ENCODE measurements around the gene DDX54.
"Not testable (repeated sequence)": the region's sequence is repeated elsewhere in the genome, so short reads cannot be mapped to it uniquely, and the experiment has no call there.

DDX54 gene

GRCh38 chr12:113119980-113120669 lies 65.2 kb downstream of the DDX54 start:
- no peak for TF ChIP-seq CTCF (conservative IDR thresholded peaks at IDR 0.05; ENCODE audit: low read depth)
- no peak for DNase-seq (ENCODE audit: low spot score)
- no peak overlapping the region for H3K27ac ChIP-seq
- POLR2A ChIA-PET (ENCODE audit: low non-redundant PET), result no interaction called here
- CTCF ChIA-PET, result interaction anchor here (0.6 to 1.0 kb wide), 3 partner anchors 13 to 115 kb away, joined by 3 to 7 read pairs (median 4); no protein-coding TSS in a partner anchor

- CTCF ChIA-PET, result no interaction called here
- no peak overlapping the region for H3K27ac ChIP-seq
- POLR2A ChIA-PET (ENCODE audit: low non-redundant PET), result no interaction called here
- no peak for TF ChIP-seq CTCF (conservative IDR thresholded peaks at IDR 0.05; ENCODE audit: low read depth)
- DNase-seq (ENCODE audit: low spot score), result no peak
Measured at GRCh38 chr12:113118142-113118541, 67.1 kb downstream of the DDX54 start.

- CTCF ChIA-PET, result interaction anchor here (0.7 kb wide), 1 partner anchor 1919 kb away, joined by 3 read pairs; no protein-coding TSS in a partner anchor
- H3K27ac ChIP-seq; DNase-seq (ENCODE audit: low spot score); POLR2A ChIA-PET (ENCODE audit: low non-redundant PET): not testable (repeated sequence)
Measured at GRCh38 chr12:113117684-113118083, 67.6 kb downstream of the DDX54 start.

GRCh38 chr12:113116875-113117274 lies 68.4 kb downstream of the DDX54 start:
- POLR2A ChIA-PET (ENCODE audit: low non-redundant PET), result no interaction called here
- DNase-seq (ENCODE audit: low spot score), result no peak

GRCh38 chr12:113115455-113116126 lies 69.7 kb downstream of the DDX54 start:
- H3K27ac ChIP-seq, result no peak overlapping the region
- CTCF ChIA-PET, result interaction anchor here (0.5 kb wide), 1 partner anchor 110 kb away, joined by 4 read pairs; no protein-coding TSS in a partner anchor
- DNase-seq (ENCODE audit: low spot score), result no peak
- TF ChIP-seq CTCF (conservative IDR thresholded peaks at IDR 0.05; ENCODE audit: low read depth), result no peak
- POLR2A ChIA-PET (ENCODE audit: low non-redundant PET), result no interaction called here

More at GRCh38 chr12:113116875-113117274, 68.4 kb downstream of the DDX54 start:
- CTCF ChIA-PET, result interaction anchor here (0.7 kb wide), 1 partner anchor 1920 kb away, joined by 3 read pairs; no protein-coding TSS in a partner anchor
- no peak overlapping the region for H3K27ac ChIP-seq
- no peak for TF ChIP-seq CTCF (conservative IDR thresholded peaks at IDR 0.05; ENCODE audit: low read depth)

- H3K27ac ChIP-seq, result no peak overlapping the region
- DNase-seq (ENCODE audit: low spot score), result no peak
- POLR2A ChIA-PET (ENCODE audit: low non-redundant PET), result no interaction called here
- no peak for TF ChIP-seq CTCF (conservative IDR thresholded peaks at IDR 0.05; ENCODE audit: low read depth)
- CTCF ChIA-PET, result interaction anchor here (0.6 kb wide), 1 partner anchor 64 kb away, joined by 4 read pairs; no protein-coding TSS in a partner anchor
Measured at GRCh38 chr12:113114447-113115178, 70.7 kb downstream of the DDX54 start.
